Activated CD8-positive, alpha-beta memory T cell treated with anti-CD3 and anti-CD28 coated beads, Interleukin-2, amount 50 U/mL, for 24 hours (primary cell): Measurements from ENCODE around the gene LILRB3.
"Not testable (repeated sequence)": the region's sequence is repeated elsewhere in the genome, so short reads cannot be mapped to it uniquely, and the experiment has no call there.

Source experiments
- DNase-seq: peaks from one replicate; pipeline ENCODE4 v3.0.0-alpha.2; 2020; ENCODE audit errors: extremely low read depth

The LILRB3 gene

GRCh38 chr19:54242646-54243045 is 19.8 kb upstream of the LILRB3 start, which contains the start of gene LILRA6:
LILRA6 (minus strand) TSS chr19:54242790.
- not testable (repeated sequence) for DNase-seq

DNA sequence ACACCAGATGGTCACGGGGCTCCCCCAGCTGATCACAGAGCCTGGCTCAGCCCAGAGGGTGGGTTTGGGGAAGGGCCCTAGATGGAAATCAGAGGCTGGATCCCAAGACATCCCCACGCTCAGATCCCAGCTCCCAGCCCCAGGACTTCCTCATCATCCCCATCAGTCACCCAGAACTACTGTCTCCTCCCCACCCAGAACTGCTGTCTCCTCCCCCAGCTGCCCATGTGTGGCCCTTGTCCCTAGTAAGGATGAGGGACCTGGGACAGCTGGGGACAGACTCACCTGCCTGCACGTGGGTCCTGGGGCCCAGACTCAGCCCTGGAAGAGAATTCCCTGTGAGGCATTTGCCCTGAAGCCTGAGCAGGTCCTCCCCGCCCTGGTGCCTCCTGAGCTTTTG is 19.4 kb upstream of the LILRB3 start:
- not testable (repeated sequence) for DNase-seq

GRCh38 chr19:54240372-54241336 is 17.8 kb upstream of the LILRB3 start:
- not testable (repeated sequence) for DNase-seq

GRCh38 chr19:54239491-54240371 is 16.9 kb upstream of the LILRB3 start:
- not testable (repeated sequence) for DNase-seq

DNA sequence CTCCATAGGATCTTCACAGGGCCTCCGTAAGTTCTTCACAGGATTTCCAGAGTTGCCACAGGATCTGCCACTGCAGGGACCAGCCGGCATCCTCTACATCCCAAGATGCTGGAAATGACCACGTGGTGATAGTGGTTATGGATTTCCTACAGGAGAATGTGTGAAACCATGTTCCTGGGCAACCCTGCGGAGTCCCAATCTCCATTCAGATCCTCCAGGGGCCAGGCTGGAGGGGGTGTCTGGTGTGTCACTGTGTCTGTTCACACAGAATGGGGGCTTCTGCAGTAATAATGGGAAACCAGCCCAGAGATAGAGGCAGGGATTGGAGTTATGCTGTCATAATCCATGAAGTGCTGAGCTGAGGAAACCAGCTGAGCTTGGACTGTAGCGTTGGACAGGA is 11.1 kb upstream of the LILRB3 start:
- no peak for DNase-seq

GRCh38 chr19:54231077-54231931 is 8.5 kb upstream of the LILRB3 start:
- peak; percentile 68 for DNase-seq

DNA sequence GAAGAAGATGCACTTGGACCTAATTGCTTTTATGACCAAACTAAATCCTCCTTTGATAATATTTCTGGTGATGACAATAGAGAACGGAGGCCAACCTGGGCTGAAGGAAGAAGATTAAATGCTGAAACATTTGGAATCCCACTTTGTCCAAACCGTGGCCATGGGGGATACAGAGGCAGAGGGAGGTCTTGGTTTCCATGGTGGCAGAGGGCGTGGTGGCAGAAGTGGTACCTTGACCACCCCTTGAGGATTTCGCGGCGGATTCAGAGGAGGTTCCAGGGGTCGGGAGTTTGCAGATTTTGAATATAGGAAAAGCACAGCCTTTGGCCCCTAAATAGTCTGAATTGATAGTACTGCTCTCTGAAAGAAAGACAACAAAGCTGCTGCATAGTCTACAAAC is 7.2 kb upstream of the LILRB3 start:
- DNase-seq: no peak

DNA sequence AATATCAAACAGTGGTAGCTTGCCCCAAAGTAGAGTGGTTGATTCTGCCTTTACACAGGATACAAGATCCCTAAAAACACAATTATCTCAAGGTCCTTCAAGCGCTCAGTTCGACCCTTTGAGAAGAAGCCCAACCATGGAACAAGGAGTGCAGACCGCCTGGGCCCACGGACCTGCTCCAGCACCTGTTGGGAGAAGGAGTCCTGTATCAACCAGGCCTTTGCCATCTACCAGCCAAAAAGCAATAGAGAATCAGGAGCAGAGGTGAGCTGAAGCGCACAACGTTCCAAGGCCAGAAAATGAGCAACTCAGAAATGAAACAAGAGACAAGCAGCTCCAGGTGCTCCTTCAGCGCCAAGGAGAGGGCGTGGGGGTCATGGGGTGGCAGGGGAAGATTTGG is 6.3 kb upstream of the LILRB3 start:
- DNase-seq: no peak

DNA sequence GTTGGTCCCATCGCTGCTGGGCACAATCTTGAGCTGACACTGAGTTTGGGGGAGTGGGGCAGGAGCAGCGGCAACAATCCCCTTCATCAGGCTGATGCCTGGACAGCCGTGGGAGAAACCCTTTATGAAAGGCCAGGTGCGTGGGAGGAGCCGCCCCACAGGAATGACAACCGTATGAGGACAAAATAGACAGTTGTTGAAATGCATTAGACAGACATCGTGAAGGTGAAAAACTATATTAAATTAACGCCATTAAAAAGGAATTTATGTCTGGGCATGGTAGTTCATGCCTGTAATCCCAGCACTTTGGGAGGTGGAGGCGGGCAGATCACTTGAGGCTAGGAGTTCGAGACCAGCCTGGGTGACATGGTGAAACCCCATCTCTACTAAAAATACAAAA is 1.8 kb upstream of the LILRB3 start:
- DNase-seq: not testable (repeated sequence)

- not testable (repeated sequence) for DNase-seq
These were observed 1.1 kb upstream of the LILRB3 start for GRCh38 chr19:54223937-54224281.

- not testable (repeated sequence) for DNase-seq
These were observed 600 bp upstream of the LILRB3 start for GRCh38 chr19:54223277-54223936.

- not testable (repeated sequence) for DNase-seq
These were observed 860 bp downstream of the LILRB3 start for GRCh38 chr19:54221947-54222346.

GRCh38 chr19:54219702-54220101 is 3.1 kb downstream of the LILRB3 start:
- not testable (repeated sequence) for DNase-seq

DNA sequence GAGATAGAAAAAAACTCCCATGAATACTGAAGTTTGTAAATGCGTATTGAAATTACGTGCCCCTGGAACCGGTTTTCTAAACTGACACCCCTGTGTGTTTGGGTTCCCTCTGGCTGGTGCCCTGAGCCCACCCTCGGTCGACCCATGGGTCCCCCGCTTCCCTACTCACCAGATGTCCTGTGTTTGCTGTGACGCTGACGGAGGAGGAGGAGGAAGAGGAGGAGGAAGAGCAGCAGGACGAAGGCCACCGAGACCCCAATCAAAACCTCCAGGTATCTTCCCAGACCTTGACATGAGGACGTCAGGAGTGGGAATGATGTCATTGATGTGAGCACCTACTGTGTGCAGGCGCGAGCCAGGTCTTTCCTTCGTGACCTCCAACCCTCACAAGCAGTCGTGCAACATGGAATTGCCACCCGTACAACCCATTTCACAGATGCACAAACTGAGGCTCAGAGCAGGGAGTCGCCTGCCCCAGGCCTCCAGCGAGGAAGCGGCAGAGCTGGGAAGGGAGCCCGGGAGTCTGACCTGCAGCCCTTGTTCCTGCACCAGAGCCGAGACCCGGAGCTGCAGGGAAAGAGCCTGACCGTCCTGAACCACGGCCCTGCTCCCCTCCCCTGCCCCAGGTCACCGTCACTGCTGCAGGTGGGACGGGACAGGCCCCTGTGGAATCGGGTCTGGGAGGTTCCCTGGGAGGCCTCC is 3.7 kb downstream of the LILRB3 start:
- no peak for DNase-seq

GRCh38 chr19:54218259-54218658 is 4.5 kb downstream of the LILRB3 start:
- no peak for DNase-seq

GRCh38 chr19:54217517-54218247 is 5.1 kb downstream of the LILRB3 start:
- DNase-seq: not testable (repeated sequence)

DNA sequence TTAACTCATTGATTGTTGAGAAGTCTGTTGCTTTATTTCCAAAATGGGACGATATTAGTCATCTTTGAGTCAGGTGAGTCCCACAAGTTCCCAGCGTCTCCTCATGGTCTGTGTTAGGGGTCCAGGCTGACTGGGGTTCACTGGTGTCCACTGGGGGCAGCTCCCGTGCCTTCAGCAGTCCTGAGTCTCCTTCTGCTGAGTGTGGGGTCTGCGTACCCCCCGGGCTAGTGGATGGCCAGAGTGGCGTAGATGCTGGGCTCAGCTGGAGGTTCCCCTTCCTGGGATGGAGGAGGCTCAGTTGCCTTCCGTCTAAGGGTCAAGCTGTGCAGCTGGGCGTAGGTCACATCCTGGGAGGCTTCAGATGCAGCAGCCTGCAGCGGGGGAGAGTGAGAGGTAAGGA is 5.9 kb downstream of the LILRB3 start:
- DNase-seq: no peak

GRCh38 chr19:54214734-54215133 is 8.1 kb downstream of the LILRB3 start:
- not testable (repeated sequence) for DNase-seq

- DNase-seq: not testable (repeated sequence)
These were observed 8.6 kb downstream of the LILRB3 start for GRCh38 chr19:54214217-54214616.

DNA sequence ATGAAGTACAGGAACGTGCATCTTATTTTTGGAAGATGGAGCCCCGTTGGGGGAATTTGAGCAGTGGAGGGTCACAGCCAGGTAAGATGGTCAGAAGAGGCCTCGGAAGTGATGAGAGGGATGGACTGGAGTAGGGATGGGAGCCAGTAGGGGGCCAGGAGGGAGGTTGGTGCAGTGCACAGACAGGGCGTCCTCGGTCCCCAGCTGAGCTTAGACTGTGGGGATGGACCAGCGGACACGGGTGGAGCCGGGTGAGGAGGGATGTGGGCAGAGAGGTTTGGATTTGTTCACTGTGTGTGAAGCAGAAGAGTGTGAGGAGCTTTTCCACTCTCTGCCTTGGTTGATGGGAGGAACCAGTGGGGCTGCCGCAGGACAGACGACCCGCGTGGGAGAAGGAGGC is 11.6 kb downstream of the LILRB3 start:
- no peak for DNase-seq
